Testis (tissue), 2 donors: ENCODE data around the gene ZNF576.

Experiments used
- CTCF ChIP-seq, 3 experiments: fragments of 450-650 bp in 2 of 3; fragments of 200-600 bp in 1 of 3; sonication (generic) in 1 of 3; IDR thresholded peaks; one replicate each; pipeline ENCODE4 v1.5.1; 2016 to 2019; ENCODE audit warnings: antibody characterized with exemption in 3 of 3, mild to moderate bottlenecking in 2 of 3, moderate library complexity in 1 of 3
- POLR2A ChIP-seq: fragments of 450-650 bp; IDR thresholded peaks from one replicate; pipeline ENCODE4 v1.6.1; 2017; ENCODE audit warnings: antibody characterized with exemption, mild to moderate bottlenecking, moderate library complexity

GRCh38 chr19:43586346-43586745 lies 10.0 kb upstream of the ZNF576 start:
- TF ChIP-seq CTCF (IDR thresholded peaks at IDR 0.05) = no peak
- TF ChIP-seq POLR2A = no peak
